IMR-90 (cell line): Measurements from ENCODE around the gene KCNMB2. TPM values are rescaled to one million over a fixed set of nuclear protein-coding genes. Genes with fewer than 3 reads are reported as not detected.

Experiments
- ATAC-seq: fragments of 200-7000 bp; cut with Tn5 transposase; 2 replicates; pipeline ENCODE4 v1.9.1; 2020; ENCODE audit warnings: low read depth, mild to moderate bottlenecking, moderate library complexity
- BruUV-seq: library from RNA; stranded (reverse); fragments of 400-500 nt; replicated peaks from 2 replicates; lab custom pipeline; 2021; lab: Mats Ljungman, UMichigan
- CTCF ChIA-PET: fragments of 300-600 bp; formaldehyde crosslinking; extraction: SDS; loops from one replicate; lab custom pipeline; 2021; ENCODE audit warnings: antibody characterized with exemption; lab: Yijun Ruan, JAX
- POLR2A ChIA-PET: fragments of 300-600 bp; sonication (Branson Sonifier 250); formaldehyde crosslinking; loops from one replicate; lab custom pipeline; 2022; ENCODE audit warnings: antibody characterized with exemption; ENCODE audit not compliant: unreplicated experiment; lab: Charles Lee
- DNase-seq: peaks from one replicate; pipeline ENCODE4 v3.0.0; 2013
- H2AFZ ChIP-seq: replicated peaks from 2 replicates; pipeline ENCODE3; 2013; ENCODE audit warnings: low read length, mild to moderate bottlenecking; ENCODE audit not compliant: poor library complexity
- H2AK5ac ChIP-seq: 2 replicates; pipeline ENCODE4 v1.6.1; 2013; ENCODE audit warnings: low read depth, low read length, inconsistent platforms
- H2AK9ac ChIP-seq: replicated peaks from 2 replicates; pipeline ENCODE3; 2013; ENCODE audit warnings: mild to moderate bottlenecking, low read depth, low read length, moderate library complexity; ENCODE audit not compliant: poor library complexity
- H2BK120ac ChIP-seq: 2 replicates; pipeline ENCODE4 v1.6.1; 2013; ENCODE audit warnings: low read depth, low read length, inconsistent platforms
- H2BK15ac ChIP-seq: 3 replicates; pipeline ENCODE4 v1.6.1; 2013; ENCODE audit warnings: low read depth, low read length, inconsistent platforms
- H2BK20ac ChIP-seq: 2 replicates; pipeline ENCODE4 v1.6.1; 2013; ENCODE audit warnings: low read depth, mild to moderate bottlenecking, inconsistent platforms, low read length, moderate library complexity
- H2BK5ac ChIP-seq: 2 replicates; pipeline ENCODE4 v1.6.1; 2013; ENCODE audit warnings: mild to moderate bottlenecking, low read depth, low read length, inconsistent platforms; ENCODE audit not compliant: poor library complexity, severe bottlenecking
- H3K14ac ChIP-seq: replicated peaks from 2 replicates; pipeline ENCODE4 v1.6.1; 2013; ENCODE audit warnings: low read depth, low read length, inconsistent platforms
- H3K18ac ChIP-seq: 2 replicates; pipeline ENCODE4 v1.6.1; 2013; ENCODE audit warnings: low read depth, low read length, control low read depth
- H3K23ac ChIP-seq: 2 replicates; pipeline ENCODE4 v1.6.1; 2013; ENCODE audit warnings: low read depth, low read length, inconsistent platforms
- H3K27ac ChIP-seq: 2 replicates; pipeline ENCODE4 v1.5.1; 2013; ENCODE audit warnings: mild to moderate bottlenecking, control low read depth, low read length; ENCODE audit not compliant: insufficient read depth
- H3K27me3 ChIP-seq: 2 replicates; pipeline ENCODE4 v1.6.1; 2013; ENCODE audit warnings: low read length; ENCODE audit not compliant: control insufficient read depth, insufficient read depth
- H3K36me3 ChIP-seq: 2 replicates; pipeline ENCODE4 v1.6.1; 2013; ENCODE audit warnings: low read length, mixed read lengths; ENCODE audit not compliant: control insufficient read depth, insufficient read depth
- H3K4ac ChIP-seq: 2 replicates; pipeline ENCODE4 v1.6.1; 2013; ENCODE audit warnings: low read depth, low read length, inconsistent platforms
- H3K4me1 ChIP-seq: 2 replicates; pipeline ENCODE4 v1.6.1; 2013; ENCODE audit warnings: low read length, mixed read lengths; ENCODE audit not compliant: control insufficient read depth, insufficient read depth
- H3K4me2 ChIP-seq: 2 replicates; pipeline ENCODE4 v1.6.1; 2013; ENCODE audit warnings: low read depth, mild to moderate bottlenecking, control low read depth, low read length, moderate library complexity
- H3K4me3 ChIP-seq: 2 replicates; pipeline ENCODE4 v1.5.1; 2013; ENCODE audit warnings: low read depth, mild to moderate bottlenecking, control low read depth, low read length, moderate library complexity; ENCODE audit not compliant: insufficient read depth
- H3K56ac ChIP-seq: 2 replicates; pipeline ENCODE4 v1.6.1; 2013; ENCODE audit warnings: low read length, inconsistent platforms; ENCODE audit not compliant: insufficient read depth; ENCODE audit errors: extremely low read depth
- H3K79me1 ChIP-seq, 2 experiments: 2 replicates each; pipeline ENCODE4 v1.6.1; 2013; ENCODE audit warnings: low read length in 2 of 2, inconsistent platforms in 1 of 2, low read depth in 1 of 2
- H3K9ac ChIP-seq: 2 replicates; pipeline ENCODE4 v1.6.1; 2013; ENCODE audit warnings: low read depth, low read length, control low read depth
- H3K9me1 ChIP-seq: 2 replicates; pipeline ENCODE4 v1.6.1; 2013; ENCODE audit warnings: low read length, inconsistent platforms; ENCODE audit not compliant: insufficient read depth
- H3K9me3 ChIP-seq: 2 replicates; pipeline ENCODE4 v1.6.1; 2013; ENCODE audit warnings: low read length; ENCODE audit not compliant: control insufficient read depth, insufficient read depth
- H4K20me1 ChIP-seq: 2 replicates; pipeline ENCODE4 v1.6.1; 2013; ENCODE audit warnings: low read length, inconsistent platforms; ENCODE audit not compliant: insufficient read depth
- H4K5ac ChIP-seq: 2 replicates; pipeline ENCODE4 v1.6.1; 2013; ENCODE audit warnings: mild to moderate bottlenecking, low read depth, low read length, control low read depth
- H4K8ac ChIP-seq, 2 experiments: 2 replicates each; pipeline ENCODE4 v1.6.1; 2013; ENCODE audit warnings: low read depth in 2 of 2, low read length in 2 of 2, control low read depth in 1 of 2, inconsistent platforms in 1 of 2
- H4K91ac ChIP-seq: 2 replicates; pipeline ENCODE4 v1.6.1; 2013; ENCODE audit warnings: low read depth, low read length, inconsistent platforms; ENCODE audit not compliant: insufficient read depth
- BHLHE40 ChIP-seq: fragments of 150-350 bp; IDR thresholded peaks from 2 replicates; pipeline ENCODE4 v1.6.1; 2016; ENCODE audit warnings: mild to moderate bottlenecking, low read depth, low read length
- CEBPB ChIP-seq: IDR thresholded peaks from 2 replicates; pipeline ENCODE4 v1.6.1; 2012; ENCODE audit warnings: low read depth, low read length, improper control_type of control experiment
- CHD1 ChIP-seq: IDR thresholded peaks from 2 replicates; pipeline ENCODE4 v1.6.1; 2012; ENCODE audit warnings: low read depth, low read length, improper control_type of control experiment
- FOS ChIP-seq: fragments of 150-350 bp; IDR thresholded peaks from 2 replicates; pipeline ENCODE4 v1.6.1; 2016; ENCODE audit warnings: low read depth, low read length
- MAZ ChIP-seq: IDR thresholded peaks from 2 replicates; pipeline ENCODE4 v1.6.1; 2012; ENCODE audit warnings: low read depth, mild to moderate bottlenecking, low read length, improper control_type of control experiment, moderate library complexity, borderline replicate concordance
- MXI1 ChIP-seq: IDR thresholded peaks from 2 replicates; pipeline ENCODE4 v1.6.1; 2012; ENCODE audit warnings: low read depth, mild to moderate bottlenecking, low read length, moderate library complexity, borderline replicate concordance
- NFE2L2 ChIP-seq: fragments of 150-350 bp; IDR thresholded peaks from 2 replicates; pipeline ENCODE4 v1.6.1; 2016; ENCODE audit warnings: low read depth, mild to moderate bottlenecking, low read length
- POLR2A ChIP-seq: IDR thresholded peaks from 2 replicates; pipeline ENCODE4 v1.6.1; 2012; ENCODE audit warnings: mild to moderate bottlenecking, low read depth, low read length
- RAD21 ChIP-seq: IDR thresholded peaks from 2 replicates; pipeline ENCODE4 v1.6.1; 2012; ENCODE audit warnings: low read length, improper control_type of control experiment
- RCOR1 ChIP-seq: IDR thresholded peaks from 2 replicates; pipeline ENCODE4 v1.6.1; 2012; ENCODE audit warnings: mild to moderate bottlenecking, low read length, improper control_type of control experiment; ENCODE audit not compliant: insufficient replicate concordance
- RFX5 ChIP-seq: IDR thresholded peaks from 2 replicates; pipeline ENCODE4 v1.8.0; 2012; ENCODE audit warnings: low read depth, mild to moderate bottlenecking, low read length, moderate library complexity
- SMC3 ChIP-seq: fragments of 150-350 bp; IDR thresholded peaks from 2 replicates; pipeline ENCODE4 v1.6.1; 2016; ENCODE audit warnings: low read depth, mild to moderate bottlenecking, antibody characterized with exemption, low read length, moderate library complexity
- WGBS, 2 experiments: methylation state at CpG; one replicate each; pipeline versions ENCODE4 v1.1.5 to v1.1.7; 2013; ENCODE audit warnings: missing lambda C conversion rate in 2 of 2; ENCODE audit not compliant: insufficient read length in 1 of 2; ENCODE audit errors: extremely low coverage in 2 of 2; 5-methylcytosine and 5-hydroxymethylcytosine counted together
- dilution Hi-C: fragments of 300-500 bp; cut with HindIII; formaldehyde crosslinking; loops from one replicate; pipeline ENCODE4 v1.14.3; 2018; ENCODE audit warnings: low sequenced_read_pairs; ENCODE audit not compliant: unreplicated experiment
- in situ Hi-C: fragments of 300-500 bp; cut with MboI; formaldehyde crosslinking; loops from 3 replicates; pipeline ENCODE4 v1.14.3; 2019; ENCODE audit warnings: low sequenced_read_pairs, inconsistent platforms, mixed read lengths
- intact Hi-C: fragments of 100-400 bp; cut with micrococcal nuclease; formaldehyde crosslinking; loops from 2 replicates; pipeline ENCODE4 v1.10.0; 2022
- polyA plus RNA-seq, 3 experiments: library from polyadenylated mRNA; depleted of rRNA; stranded (reverse); fragments of >200 nt; gene quantifications; 2 replicates each; pipeline ENCODE4 v1.2.3, GENCODE V29; 2012; ENCODE audit warnings: low replicate concordance in 1 of 3
- total RNA-seq: library from RNA; depleted of rRNA; stranded (reverse); fragments of >200 nt; gene quantifications from 2 replicates; pipeline ENCODE4 v1.2.3, GENCODE V29; 2012
- TF ChIP-seq, protein P1 (sequence below): fragments of 150-350 bp; IDR thresholded peaks from 2 replicates; pipeline ENCODE4 v1.6.1; 2017; ENCODE audit warnings: mild to moderate bottlenecking, antibody characterized with exemption, low read length, low read depth
- TF ChIP-seq, protein P2 (sequence below): fragments of 150-350 bp; IDR thresholded peaks from 2 replicates; pipeline ENCODE4 v1.6.1; 2016; ENCODE audit warnings: low read depth, mild to moderate bottlenecking, low read length, moderate library complexity, borderline replicate concordance
- TF ChIP-seq, protein P3 (sequence below): conservative IDR thresholded peaks from 2 replicates; pipeline ENCODE4 v1.5.1; 2012; ENCODE audit warnings: mild to moderate bottlenecking, low read depth, low read length, improper control_type of control experiment

KCNMB2 gene
- total and polyA plus RNA-seq, 2 of the 4 experiments (the other 2 are of a cell fraction): not detected

DNA sequence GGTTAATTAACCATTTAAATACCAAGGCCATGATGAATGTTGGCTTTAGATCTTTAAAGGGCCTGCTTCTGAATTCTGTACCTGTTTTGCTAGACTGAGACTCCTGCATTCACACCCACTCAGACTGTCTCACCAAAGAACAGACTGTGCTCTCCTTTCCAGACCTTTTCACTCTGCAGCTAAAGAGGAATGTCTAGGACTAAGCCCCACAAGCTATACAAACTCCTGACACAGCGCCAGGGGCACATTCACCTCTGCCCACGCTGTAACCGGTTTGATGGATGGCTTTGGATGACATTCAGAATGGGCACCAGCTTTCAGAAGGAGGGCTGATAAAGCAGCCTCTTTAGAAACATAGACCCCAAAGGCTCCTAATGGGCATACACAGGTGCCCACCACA lies 200.1 kb downstream of the KCNMB2 start:
- dilution Hi-C loops: no loop called here
- ATAC-seq: no peak
- no peaks in the 10 kb centered on the region for H4K20me1 ChIP-seq

More for the DNA sequence above, 200.1 kb downstream of the KCNMB2 start:
- Histone ChIP-seq H3K27me3 (no peaks in the 10 kb centered on the region; the same call in 1 of the 2 replicates), H3K4me1 (no peaks in the 10 kb centered on the region), H3K18ac (no peak overlapping the region), H2AK5ac (no peak overlapping the region), H2BK20ac (no peak overlapping the region), H3K4me3 (no peak overlapping the region), H3K36me3 (no peaks in the 10 kb centered on the region), H4K8ac (no peak overlapping the region), H3K14ac (no peak overlapping the region), H3K79me1 (no peaks in the 10 kb centered on the region), H3K4ac (no peak overlapping the region), H2AFZ (no peak overlapping the region), H4K5ac (no peak overlapping the region), H2BK15ac (no peak overlapping the region), H3K56ac (no peak overlapping the region), H3K9ac (no peak overlapping the region), H3K27ac (no peak overlapping the region), H2BK5ac (no peak overlapping the region), H4K91ac (no peak overlapping the region), H2AK9ac (no peak overlapping the region), H3K23ac (no peak overlapping the region), H3K9me3 (no peaks in the 10 kb centered on the region), H2BK120ac (no peak overlapping the region), H3K4me2 (no peak overlapping the region), H3K9me1 (no peaks in the 10 kb centered on the region)
- TF ChIP-seq, protein P1, sequence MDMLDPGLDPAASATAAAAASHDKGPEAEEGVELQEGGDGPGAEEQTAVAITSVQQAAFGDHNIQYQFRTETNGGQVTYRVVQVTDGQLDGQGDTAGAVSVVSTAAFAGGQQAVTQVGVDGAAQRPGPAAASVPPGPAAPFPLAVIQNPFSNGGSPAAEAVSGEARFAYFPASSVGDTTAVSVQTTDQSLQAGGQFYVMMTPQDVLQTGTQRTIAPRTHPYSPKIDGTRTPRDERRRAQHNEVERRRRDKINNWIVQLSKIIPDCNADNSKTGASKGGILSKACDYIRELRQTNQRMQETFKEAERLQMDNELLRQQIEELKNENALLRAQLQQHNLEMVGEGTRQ: no peak
- TF ChIP-seq POLR2A: no peak
- no peak for TF ChIP-seq BHLHE40
- TF ChIP-seq SMC3: no peak
- TF ChIP-seq RCOR1: no peak
- TF ChIP-seq, protein P2, sequence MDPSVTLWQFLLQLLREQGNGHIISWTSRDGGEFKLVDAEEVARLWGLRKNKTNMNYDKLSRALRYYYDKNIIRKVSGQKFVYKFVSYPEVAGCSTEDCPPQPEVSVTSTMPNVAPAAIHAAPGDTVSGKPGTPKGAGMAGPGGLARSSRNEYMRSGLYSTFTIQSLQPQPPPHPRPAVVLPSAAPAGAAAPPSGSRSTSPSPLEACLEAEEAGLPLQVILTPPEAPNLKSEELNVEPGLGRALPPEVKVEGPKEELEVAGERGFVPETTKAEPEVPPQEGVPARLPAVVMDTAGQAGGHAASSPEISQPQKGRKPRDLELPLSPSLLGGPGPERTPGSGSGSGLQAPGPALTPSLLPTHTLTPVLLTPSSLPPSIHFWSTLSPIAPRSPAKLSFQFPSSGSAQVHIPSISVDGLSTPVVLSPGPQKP: no peak
- no peak for TF ChIP-seq MXI1
- TF ChIP-seq MAZ: no peak
- TF ChIP-seq FOS: no peak
- no peak for TF ChIP-seq CEBPB
- no peak for TF ChIP-seq RFX5
- TF ChIP-seq, protein P3, sequence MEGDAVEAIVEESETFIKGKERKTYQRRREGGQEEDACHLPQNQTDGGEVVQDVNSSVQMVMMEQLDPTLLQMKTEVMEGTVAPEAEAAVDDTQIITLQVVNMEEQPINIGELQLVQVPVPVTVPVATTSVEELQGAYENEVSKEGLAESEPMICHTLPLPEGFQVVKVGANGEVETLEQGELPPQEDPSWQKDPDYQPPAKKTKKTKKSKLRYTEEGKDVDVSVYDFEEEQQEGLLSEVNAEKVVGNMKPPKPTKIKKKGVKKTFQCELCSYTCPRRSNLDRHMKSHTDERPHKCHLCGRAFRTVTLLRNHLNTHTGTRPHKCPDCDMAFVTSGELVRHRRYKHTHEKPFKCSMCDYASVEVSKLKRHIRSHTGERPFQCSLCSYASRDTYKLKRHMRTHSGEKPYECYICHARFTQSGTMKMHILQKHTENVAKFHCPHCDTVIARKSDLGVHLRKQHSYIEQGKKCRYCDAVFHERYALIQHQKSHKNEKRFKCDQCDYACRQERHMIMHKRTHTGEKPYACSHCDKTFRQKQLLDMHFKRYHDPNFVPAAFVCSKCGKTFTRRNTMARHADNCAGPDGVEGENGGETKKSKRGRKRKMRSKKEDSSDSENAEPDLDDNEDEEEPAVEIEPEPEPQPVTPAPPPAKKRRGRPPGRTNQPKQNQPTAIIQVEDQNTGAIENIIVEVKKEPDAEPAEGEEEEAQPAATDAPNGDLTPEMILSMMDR: no peak
- no peak for TF ChIP-seq RAD21
- no peak for TF ChIP-seq NFE2L2
- TF ChIP-seq CHD1: no peak
- ChIA-PET POLR2A (no interaction called here), CTCF (no interaction called here)
- intact Hi-C loops: no loop called here
- BruUV-seq: no TSS peak
- WGBS, 2 experiments: no CpG with 5 or more reads among the region's 3 CpGs
- in situ Hi-C loops: no loop called here
- no peak for DNase-seq
